ENCODE data around the gene PLA2G7.

DNA sequence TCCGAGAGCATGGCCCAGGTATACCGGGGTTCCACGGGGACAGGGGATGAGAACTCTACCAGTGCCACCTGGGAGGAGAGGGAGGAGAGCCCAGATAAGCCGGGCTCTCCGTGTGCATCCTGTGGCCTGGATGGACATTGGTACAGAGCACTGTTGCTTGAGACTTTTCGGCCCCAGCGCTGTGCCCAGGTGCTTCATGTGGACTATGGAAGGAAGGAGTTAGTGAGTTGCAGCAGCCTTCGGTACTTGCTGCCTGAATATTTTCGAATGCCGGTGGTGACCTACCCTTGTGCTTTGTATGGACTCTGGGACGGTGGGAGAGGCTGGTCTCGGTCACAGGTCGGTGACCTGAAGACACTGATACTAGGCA lies 46.2 kb downstream of the PLA2G7 start:
- TF ChIP-seq, protein P1, sequence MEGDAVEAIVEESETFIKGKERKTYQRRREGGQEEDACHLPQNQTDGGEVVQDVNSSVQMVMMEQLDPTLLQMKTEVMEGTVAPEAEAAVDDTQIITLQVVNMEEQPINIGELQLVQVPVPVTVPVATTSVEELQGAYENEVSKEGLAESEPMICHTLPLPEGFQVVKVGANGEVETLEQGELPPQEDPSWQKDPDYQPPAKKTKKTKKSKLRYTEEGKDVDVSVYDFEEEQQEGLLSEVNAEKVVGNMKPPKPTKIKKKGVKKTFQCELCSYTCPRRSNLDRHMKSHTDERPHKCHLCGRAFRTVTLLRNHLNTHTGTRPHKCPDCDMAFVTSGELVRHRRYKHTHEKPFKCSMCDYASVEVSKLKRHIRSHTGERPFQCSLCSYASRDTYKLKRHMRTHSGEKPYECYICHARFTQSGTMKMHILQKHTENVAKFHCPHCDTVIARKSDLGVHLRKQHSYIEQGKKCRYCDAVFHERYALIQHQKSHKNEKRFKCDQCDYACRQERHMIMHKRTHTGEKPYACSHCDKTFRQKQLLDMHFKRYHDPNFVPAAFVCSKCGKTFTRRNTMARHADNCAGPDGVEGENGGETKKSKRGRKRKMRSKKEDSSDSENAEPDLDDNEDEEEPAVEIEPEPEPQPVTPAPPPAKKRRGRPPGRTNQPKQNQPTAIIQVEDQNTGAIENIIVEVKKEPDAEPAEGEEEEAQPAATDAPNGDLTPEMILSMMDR (IDR thresholded peaks at IDR 0.05; ENCODE audit: insufficient read depth, low read depth, low read length): no peak
- TF ChIP-seq EZH2 (IDR thresholded peaks at IDR 0.05; ENCODE audit: insufficient read depth, low read length): no peak

Data from astrocyte (in vitro differentiated cells and primary cell).